Right lobe of liver (tissue), 6 donors: ENCODE data around the gene ST8SIA4. TPM values are rescaled to one million over a fixed set of nuclear protein-coding genes. Genes with fewer than 3 reads are reported as not detected.
A peak's percentile ranks its signal among the peaks of the same experiment; 100 is the strongest.

Experiments used
- ATAC-seq, 4 donors: fragments of 200-7000 bp; cut with Tn5 transposase; one replicate each; pipeline ENCODE4 v1.9.1; 2020; ENCODE audit warnings: mild to moderate bottlenecking in 4 of 4, moderate library complexity in 4 of 4
- DNase-seq, 3 donors: peaks; one replicate each; pipeline ENCODE4 v3.0.0-alpha.2; 2020
- H3K27ac ChIP-seq, 3 donors: fragments of 200-600 bp; one replicate each; pipeline ENCODE4 v1.8.0; 2022
- H3K27me3 ChIP-seq, 2 donors: fragments of 200-600 bp; one replicate each; pipeline ENCODE4 v1.8.0; 2022
- H3K36me3 ChIP-seq, 4 donors: fragments of 200-600 bp; sonication (generic) in 1 of 4; one replicate each; pipeline versions ENCODE4 v1.5.1 to v1.8.0; 2017 to 2022; ENCODE audit warnings: control low read depth in 1 of 4
- H3K4me1 ChIP-seq, 4 donors: fragments of 200-600 bp; sonication (generic) in 1 of 4; one replicate each; pipeline versions ENCODE4 v1.5.1 to v1.8.0; 2017 to 2022; ENCODE audit warnings: control low read depth in 1 of 4
- H3K4me3 ChIP-seq, 3 donors: fragments of 200-600 bp; one replicate each; pipeline ENCODE4 v1.8.0; 2022
- H3K9me3 ChIP-seq, 4 donors: fragments of 200-600 bp; sonication (generic) in 1 of 4; one replicate each; pipeline versions ENCODE4 v1.5.1 to v1.8.0; 2017 to 2022; ENCODE audit warnings: control low read depth in 1 of 4
- POLR2A ChIP-seq: fragments of 450-650 bp; IDR thresholded peaks from one replicate; pipeline ENCODE4 v1.6.1; 2017; ENCODE audit warnings: antibody characterized with exemption, mild to moderate bottlenecking
- WGBS: methylation state at CpG from one replicate; pipeline ENCODE4 v1.1.6; 2018; ENCODE audit warnings: low coverage, low lambda C conversion rate; ENCODE audit not compliant: insufficient coverage; ENCODE audit errors: missing lambda C conversion rate; 5-methylcytosine and 5-hydroxymethylcytosine counted together
- intact Hi-C, 2 donors: fragments of 100-400 bp; cut with DNase I; formaldehyde crosslinking; loops; one replicate each; pipeline versions ENCODE4 v1.11.2 to v1.14.1; 2022
- total RNA-seq, 6 experiments: library from RNA; depleted of rRNA in 2 of 6; stranded (reverse); fragments of >200 nt in 2 of 6; fragmentation: NEBNext Ultra II Directional in 3 of 6; extraction: Animal tissue kit (Norgen Biotek cat#: 25700) in 3 of 6; gene quantifications; one replicate each; pipeline versions ENCODE4 v1.1.0 to v1.2.4, GENCODE V29; 2016 to 2023
- TF ChIP-seq, protein P1 (sequence below), 4 donors: fragments of 200-600 bp in 3 of 4; fragments of 450-650 bp in 1 of 4; IDR thresholded peaks; one replicate each; pipeline versions ENCODE4 v1.5.1 to v1.8.0; 2016 to 2022; ENCODE audit warnings: antibody characterized with exemption in 4 of 4, mild to moderate bottlenecking in 2 of 4
- donor health status: DM: no; HTN: yes; CAD: no.
- donor health status: DM: no; HTN: no; CAD: no.
- donor health status: DM: no; HTN: no; CAD: no.
- donor health status: DM: no; HTN: yes; CAD: no.
- donor health status: DM: no; HTN: yes; CAD: no.

The ST8SIA4 gene
- total RNA-seq, 6 experiments from 2014 or later = 1.2 to 6.7 (median 1.7) TPM

DNA sequence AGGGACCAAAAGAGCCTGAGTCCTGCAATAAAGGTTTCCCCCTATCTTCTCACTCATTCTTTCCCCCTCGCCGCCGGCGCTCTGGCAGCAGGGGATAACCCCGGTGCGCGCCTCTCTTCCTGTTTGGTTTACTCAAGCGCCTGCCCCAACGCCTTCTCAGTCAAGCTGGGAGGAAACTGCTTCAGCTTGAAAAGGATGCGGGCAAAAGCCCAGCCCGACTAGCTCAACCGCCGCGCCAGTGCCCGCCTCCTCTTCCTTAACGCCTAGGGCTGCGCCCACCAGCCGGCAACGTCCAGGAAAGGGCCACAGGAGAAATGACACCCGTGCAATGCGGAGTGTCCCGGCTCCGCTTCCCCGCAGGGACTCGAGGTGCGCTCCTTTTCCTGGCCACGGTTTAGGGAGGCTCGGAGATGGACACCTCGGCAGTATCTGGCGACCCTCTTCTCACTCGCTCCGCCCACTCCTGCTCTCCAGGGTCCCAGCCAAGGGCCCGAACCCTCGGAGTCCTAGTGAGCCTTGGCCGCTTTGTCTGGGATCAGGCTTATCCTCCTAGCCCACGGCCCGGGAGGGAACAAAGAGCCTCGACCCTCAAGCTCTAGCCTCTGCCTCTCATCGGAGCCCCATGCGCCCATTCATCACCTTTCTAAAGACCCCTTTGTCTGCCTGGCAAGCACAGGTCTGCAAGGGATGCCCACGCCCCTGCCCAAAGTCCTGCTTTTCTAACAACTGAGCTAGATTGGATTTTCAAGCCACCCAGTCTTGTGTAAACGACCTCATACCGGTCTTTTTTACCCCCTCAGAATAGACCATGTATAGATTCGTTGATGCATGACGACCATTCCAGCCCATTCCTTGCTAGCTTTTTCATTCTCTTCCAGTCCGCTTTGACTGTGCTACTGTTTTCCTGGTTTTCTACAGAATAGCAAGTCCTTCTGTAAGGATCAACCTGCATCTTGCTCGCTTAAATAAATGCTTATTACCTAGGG lies 2.0 kb downstream of the ST8SIA4 start:
- H3K9me3 ChIP-seq = no peaks in the 10 kb centered on the region
- peaks cover 0 to 4% of the 10 kb centered on the region in 2 donors for H3K27me3 ChIP-seq
- intact Hi-C loops = no loop called here
- no peaks in the 10 kb centered on the region for H3K36me3 ChIP-seq
- WGBS = under 1% methylated on average over 25 of the region's 47 CpGs
- peak; percentile 52 to 60 (median 56) for ATAC-seq
- H3K27ac ChIP-seq = peak overlapping the region; percentile 26 to 82 (median 70)
- no peaks in the 10 kb centered on the region for H3K4me1 ChIP-seq
- TF ChIP-seq, protein P1, sequence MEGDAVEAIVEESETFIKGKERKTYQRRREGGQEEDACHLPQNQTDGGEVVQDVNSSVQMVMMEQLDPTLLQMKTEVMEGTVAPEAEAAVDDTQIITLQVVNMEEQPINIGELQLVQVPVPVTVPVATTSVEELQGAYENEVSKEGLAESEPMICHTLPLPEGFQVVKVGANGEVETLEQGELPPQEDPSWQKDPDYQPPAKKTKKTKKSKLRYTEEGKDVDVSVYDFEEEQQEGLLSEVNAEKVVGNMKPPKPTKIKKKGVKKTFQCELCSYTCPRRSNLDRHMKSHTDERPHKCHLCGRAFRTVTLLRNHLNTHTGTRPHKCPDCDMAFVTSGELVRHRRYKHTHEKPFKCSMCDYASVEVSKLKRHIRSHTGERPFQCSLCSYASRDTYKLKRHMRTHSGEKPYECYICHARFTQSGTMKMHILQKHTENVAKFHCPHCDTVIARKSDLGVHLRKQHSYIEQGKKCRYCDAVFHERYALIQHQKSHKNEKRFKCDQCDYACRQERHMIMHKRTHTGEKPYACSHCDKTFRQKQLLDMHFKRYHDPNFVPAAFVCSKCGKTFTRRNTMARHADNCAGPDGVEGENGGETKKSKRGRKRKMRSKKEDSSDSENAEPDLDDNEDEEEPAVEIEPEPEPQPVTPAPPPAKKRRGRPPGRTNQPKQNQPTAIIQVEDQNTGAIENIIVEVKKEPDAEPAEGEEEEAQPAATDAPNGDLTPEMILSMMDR (IDR thresholded peaks at IDR 0.05) = no peak
- peak; percentile 20 for TF ChIP-seq POLR2A
- peak; percentile 68 to 86 (median 75) for DNase-seq
- H3K4me3 ChIP-seq = peak overlapping the region; percentile 39 to 49 (median 40)

DNA sequence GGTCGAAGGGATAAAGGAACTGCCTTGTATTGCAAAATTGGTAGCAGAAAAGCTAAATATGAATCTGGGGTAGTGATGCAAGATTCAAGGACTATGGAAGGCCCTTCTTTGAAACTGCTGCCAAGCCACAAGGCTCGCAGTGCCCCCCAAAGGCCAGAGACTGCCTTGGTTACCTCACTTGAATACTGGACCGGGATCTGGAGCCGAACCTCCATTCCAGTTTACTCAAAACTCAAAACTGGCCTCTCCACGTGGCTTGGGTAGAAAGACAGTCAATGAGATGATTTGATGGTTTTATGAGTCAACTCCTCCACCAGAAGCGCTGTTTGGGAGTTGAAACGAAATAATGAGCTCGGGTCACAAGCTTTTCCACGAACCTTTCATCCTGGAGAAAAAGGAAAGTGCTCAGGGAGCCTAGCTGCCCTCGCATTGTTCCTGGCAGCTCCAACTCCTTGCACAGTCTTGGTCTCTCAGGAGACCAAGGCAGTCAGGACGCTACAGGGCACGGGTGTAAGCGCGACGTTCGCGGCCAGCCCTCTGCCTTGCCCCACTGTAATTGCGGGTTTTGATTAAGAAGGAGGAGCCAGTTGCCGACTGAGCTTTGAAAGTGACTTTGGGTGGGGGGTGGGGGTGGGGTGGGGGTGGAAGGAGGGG lies 2.8 kb downstream of the ST8SIA4 start:
- WGBS = under 1% methylated on average over 18 of the region's 19 CpGs
- Histone ChIP-seq H3K27me3 (peaks cover 0 to 4% of the 10 kb centered on the region in 2 donors), H3K4me1 (no peaks in the 10 kb centered on the region), H3K27ac (peak overlapping the region in 2 of 3 donors; percentile 25 to 82), H3K36me3 (no peaks in the 10 kb centered on the region), H3K4me3 (peak overlapping the region; percentile 10 to 49 (median 20)), H3K9me3 (no peaks in the 10 kb centered on the region)
- ATAC-seq = peak; percentile 10 to 36 (median 24)
- intact Hi-C loops = no loop called here
- peak; percentile 38 to 58 (median 46) for DNase-seq
- TF ChIP-seq, protein P1 (IDR thresholded peaks at IDR 0.05) = peak; percentile 3 to 27 (median 20)
- no peak for TF ChIP-seq POLR2A

DNA sequence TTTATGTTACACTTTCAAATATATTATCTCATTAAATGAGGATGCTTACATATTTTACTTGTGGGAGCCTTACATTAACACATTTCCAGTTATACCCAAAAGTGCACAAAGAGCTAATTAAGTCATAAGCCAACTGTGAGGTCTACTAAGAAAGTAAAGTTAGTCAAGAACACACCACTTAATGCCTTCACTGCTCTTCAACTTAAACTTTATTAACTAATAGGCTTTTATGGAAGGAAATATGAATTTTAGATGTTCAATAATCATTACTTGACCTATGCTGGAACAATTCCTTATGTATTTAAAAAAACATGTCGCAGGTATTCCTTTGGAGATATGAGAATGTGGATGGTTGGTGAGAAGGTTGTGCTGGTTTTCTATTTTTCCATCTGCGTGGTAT lies 3.4 kb downstream of the ST8SIA4 start:
- Histone ChIP-seq H3K27ac (no peak overlapping the region), H3K9me3 (no peaks in the 10 kb centered on the region), H3K36me3 (no peaks in the 10 kb centered on the region), H3K4me1 (no peaks in the 10 kb centered on the region), H3K27me3 (peaks cover 0 to 4% of the 10 kb centered on the region in 2 donors), H3K4me3 (no peak overlapping the region)
- DNase-seq (no peak), ATAC-seq (no peak)
- intact Hi-C loops = no loop called here
- WGBS = 46% methylated on average over 2 of the region's 2 CpGs
- TF ChIP-seq, protein P1 (IDR thresholded peaks at IDR 0.05) = no peak
- TF ChIP-seq POLR2A = no peak

DNA sequence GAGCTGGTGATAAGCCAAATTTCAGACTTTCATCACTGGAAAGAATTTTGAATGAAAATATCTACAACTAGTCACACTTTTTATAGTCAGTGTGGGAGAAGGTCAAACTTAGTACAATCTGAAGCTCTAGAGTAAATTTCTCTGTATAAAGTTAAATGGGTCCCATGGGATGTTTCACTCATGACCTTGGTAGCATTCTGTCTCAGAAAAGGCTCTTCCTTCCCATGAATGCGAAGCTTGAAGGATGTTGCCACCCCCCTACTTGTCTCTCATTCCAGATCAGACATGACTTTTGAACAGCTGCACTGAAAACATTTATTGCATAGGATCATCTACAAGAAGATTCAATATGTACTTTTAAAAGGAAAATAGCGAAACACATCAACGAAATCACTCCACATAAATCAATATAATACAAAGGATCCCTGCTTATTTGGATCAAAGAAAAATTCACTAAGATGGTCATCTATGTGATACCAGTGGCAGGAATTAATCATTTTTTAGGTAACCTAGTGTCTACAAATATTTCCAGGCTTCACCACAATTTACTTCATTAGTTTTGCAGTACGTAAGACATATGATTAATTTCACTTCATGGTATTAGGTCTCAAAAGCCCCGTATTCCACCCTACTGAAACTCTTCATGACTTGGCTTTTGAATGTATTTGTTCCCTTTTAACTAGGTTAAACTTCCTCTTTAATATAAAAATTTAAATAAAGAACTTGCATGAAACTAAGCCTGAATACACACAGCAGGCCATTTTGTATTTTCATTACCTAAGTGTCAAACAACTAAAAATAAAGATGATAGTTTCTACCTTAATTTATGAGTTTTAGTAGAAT lies 4.4 kb downstream of the ST8SIA4 start:
- Histone ChIP-seq H3K4me3 (no peak overlapping the region), H3K9me3 (no peaks in the 10 kb centered on the region), H3K27me3 (peaks cover 0 to 4% of the 10 kb centered on the region in 2 donors), H3K27ac (no peak overlapping the region), H3K4me1 (no peaks in the 10 kb centered on the region), H3K36me3 (no peaks in the 10 kb centered on the region)
- intact Hi-C loops = no loop called here
- WGBS = 44% methylated on average over 5 of the region's 5 CpGs
- ATAC-seq (no peak), DNase-seq (no peak)
- TF ChIP-seq, protein P1 (IDR thresholded peaks at IDR 0.05) = no peak
- TF ChIP-seq POLR2A = no peak
